ENCODE results near the gene SLC16A14. TPM values are rescaled to one million over a fixed set of nuclear protein-coding genes. Genes with fewer than 3 reads are reported as not detected.

The SLC16A14 gene
- total RNA-seq, 2 experiments from 2014 or later, result 0.63 to 0.89 TPM

DNA sequence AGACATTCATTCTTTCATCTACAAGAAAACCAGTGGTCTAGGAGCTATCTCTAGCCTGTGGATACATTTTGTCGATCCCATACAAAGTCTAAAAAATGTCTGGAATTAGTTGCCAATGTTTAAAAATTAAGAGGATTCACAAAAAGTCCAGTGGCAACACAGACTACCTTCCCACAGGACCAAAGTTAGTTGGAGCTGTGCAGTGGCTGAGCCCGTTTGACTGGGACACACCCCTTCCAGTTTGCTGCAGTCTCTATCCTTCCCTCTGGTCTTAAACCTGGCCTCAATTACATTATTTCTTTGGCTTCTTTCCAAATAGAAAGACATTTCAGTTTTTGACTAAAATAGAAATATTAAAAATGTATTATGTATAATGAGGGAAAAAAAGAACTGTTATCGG, 18.6 kb downstream of the SLC16A14 start:
- Histone ChIP-seq H3K9me3 (ENCODE audit: control insufficient read depth in 1 of 2, insufficient read depth in 1 of 2, low read length in 2 of 2) (no peaks in the 10 kb centered on the region), H3K27ac (ENCODE audit: low read depth in 1 of 2, low read length in 2 of 2) (no peak overlapping the region), H3K4me3 (ENCODE audit: low read length) (no peak overlapping the region), H3K36me3 (ENCODE audit: insufficient read depth, low read length) (no peaks in the 10 kb centered on the region), H3K4me1 (ENCODE audit: insufficient read depth, low read length) (no peaks in the 10 kb centered on the region), H3K27me3 (ENCODE audit: control insufficient read depth in 1 of 2, insufficient read depth in 2 of 2, low read length in 2 of 2) (no peaks in the 10 kb centered on the region)
- ChIA-PET POLR2A (no interaction called here), CTCF (interaction anchor here (0.6 to 4.2 kb wide), 2 partner anchors 12 to 18 kb away, joined by 3 to 15 read pairs; partner anchors contain the start of gene SLC16A14)
- H3K4me1 Mint-ChIP-seq (ENCODE audit: low read depth), result no peaks in the 10 kb centered on the region
- no peak overlapping the region for H3K4me3 Mint-ChIP-seq
- no peak overlapping the region for H3K27ac Mint-ChIP-seq
- no peaks in the 10 kb centered on the region for H3K27me3 Mint-ChIP-seq
- DNase-seq (no peak), ATAC-seq (ENCODE audit: poor library complexity) (no peak)
- TF ChIP-seq, protein P1, sequence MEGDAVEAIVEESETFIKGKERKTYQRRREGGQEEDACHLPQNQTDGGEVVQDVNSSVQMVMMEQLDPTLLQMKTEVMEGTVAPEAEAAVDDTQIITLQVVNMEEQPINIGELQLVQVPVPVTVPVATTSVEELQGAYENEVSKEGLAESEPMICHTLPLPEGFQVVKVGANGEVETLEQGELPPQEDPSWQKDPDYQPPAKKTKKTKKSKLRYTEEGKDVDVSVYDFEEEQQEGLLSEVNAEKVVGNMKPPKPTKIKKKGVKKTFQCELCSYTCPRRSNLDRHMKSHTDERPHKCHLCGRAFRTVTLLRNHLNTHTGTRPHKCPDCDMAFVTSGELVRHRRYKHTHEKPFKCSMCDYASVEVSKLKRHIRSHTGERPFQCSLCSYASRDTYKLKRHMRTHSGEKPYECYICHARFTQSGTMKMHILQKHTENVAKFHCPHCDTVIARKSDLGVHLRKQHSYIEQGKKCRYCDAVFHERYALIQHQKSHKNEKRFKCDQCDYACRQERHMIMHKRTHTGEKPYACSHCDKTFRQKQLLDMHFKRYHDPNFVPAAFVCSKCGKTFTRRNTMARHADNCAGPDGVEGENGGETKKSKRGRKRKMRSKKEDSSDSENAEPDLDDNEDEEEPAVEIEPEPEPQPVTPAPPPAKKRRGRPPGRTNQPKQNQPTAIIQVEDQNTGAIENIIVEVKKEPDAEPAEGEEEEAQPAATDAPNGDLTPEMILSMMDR (IDR thresholded peaks at IDR 0.05), result no peak
- intact Hi-C loops (cut with DNase I, micrococcal nuclease), result no loop called here
- no peaks in the 10 kb centered on the region for H3K9me3 Mint-ChIP-seq
- no peaks in the 10 kb centered on the region for H3K36me3 Mint-ChIP-seq (ENCODE audit: low read depth)

DNA sequence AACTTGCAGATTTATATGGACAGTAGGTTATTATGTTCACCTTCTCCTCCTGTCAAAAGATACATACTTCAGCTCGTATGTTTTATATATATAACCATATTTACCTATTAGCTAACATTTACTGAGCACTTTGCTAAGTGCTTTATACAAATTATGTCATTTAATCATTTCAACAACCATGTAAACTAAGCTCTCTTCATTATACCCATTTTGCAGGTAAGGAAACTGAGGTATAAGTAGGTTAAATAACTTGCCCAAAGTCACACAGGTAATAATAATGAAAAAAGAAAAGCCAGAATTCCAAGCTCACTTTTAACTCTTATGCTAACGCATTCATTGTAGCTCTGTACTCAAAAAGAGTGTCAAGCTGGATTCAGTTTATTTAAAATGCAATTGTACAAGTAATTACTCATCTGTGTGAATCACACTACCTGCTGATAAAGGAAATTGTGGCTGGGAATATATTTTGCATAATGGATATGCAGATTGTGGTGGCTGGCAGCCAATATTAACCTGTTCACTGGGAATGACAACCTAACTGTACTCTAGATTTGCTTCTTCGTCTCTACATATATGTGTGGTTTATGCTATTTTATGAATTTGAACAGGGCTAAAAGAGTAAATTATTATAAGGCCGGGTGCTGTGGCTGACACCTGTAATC, 20.6 kb downstream of the SLC16A14 start:
- Histone ChIP-seq H3K36me3 (ENCODE audit: insufficient read depth, low read length) (no peaks in the 10 kb centered on the region), H3K4me1 (ENCODE audit: insufficient read depth, low read length) (no peaks in the 10 kb centered on the region), H3K27ac (ENCODE audit: low read depth in 1 of 2, low read length in 2 of 2) (no peak overlapping the region), H3K4me3 (ENCODE audit: low read length) (no peak overlapping the region), H3K9me3 (ENCODE audit: control insufficient read depth in 1 of 2, insufficient read depth in 1 of 2, low read length in 2 of 2) (no peaks in the 10 kb centered on the region), H3K27me3 (ENCODE audit: control insufficient read depth in 1 of 2, insufficient read depth in 2 of 2, low read length in 2 of 2) (no peaks in the 10 kb centered on the region)
- Mint-ChIP-seq H3K9me3 (no peaks in the 10 kb centered on the region), H3K36me3 (ENCODE audit: low read depth) (no peaks in the 10 kb centered on the region), H3K4me1 (ENCODE audit: low read depth) (no peaks in the 10 kb centered on the region), H3K27ac (no peak overlapping the region), H3K4me3 (no peak overlapping the region), H3K27me3 (no peaks in the 10 kb centered on the region)
- ATAC-seq (ENCODE audit: poor library complexity) (no peak), DNase-seq (no peak)
- CTCF ChIA-PET, result interaction anchor here (4.2 kb wide), 1 partner anchor 20 kb away, joined by 15 read pairs; the partner anchor contains the start of gene SLC16A14
- POLR2A ChIA-PET, result interaction anchor here (0.6 kb wide), 1 partner anchor 20 kb away, joined by 3 read pairs; no protein-coding TSS in a partner anchor
- intact Hi-C loops (cut with DNase I, micrococcal nuclease), result no loop called here
- TF ChIP-seq, protein P1 (IDR thresholded peaks at IDR 0.05), result no peak

DNA sequence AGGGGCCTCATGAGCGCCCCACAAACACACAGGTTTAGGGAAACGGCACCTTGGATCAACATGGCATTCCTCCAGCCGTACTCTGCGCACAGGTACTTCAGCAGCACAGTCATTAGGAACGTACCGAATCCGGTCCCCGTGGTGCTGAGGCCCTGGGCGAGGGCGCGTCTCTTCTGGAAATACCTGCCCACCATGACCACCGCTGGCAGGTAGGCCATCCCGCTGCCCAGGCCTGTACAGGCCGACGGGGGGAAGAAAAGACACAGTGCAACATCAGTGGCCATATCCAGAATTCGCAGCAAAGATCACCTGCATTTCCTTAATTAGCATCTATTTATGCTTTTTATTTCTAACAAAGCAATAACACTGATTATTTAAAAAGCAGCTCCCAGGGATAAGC, 22.2 kb downstream of the SLC16A14 start:
- H3K4me3 Mint-ChIP-seq, result no peak overlapping the region
- H3K9me3 ChIP-seq (ENCODE audit: control insufficient read depth in 1 of 2, insufficient read depth in 1 of 2, low read length in 2 of 2), result no peaks in the 10 kb centered on the region
- no peaks in the 10 kb centered on the region for H3K9me3 Mint-ChIP-seq
- ChIA-PET CTCF (no interaction called here), POLR2A (no interaction called here)
- no peak overlapping the region for H3K4me3 ChIP-seq (ENCODE audit: low read length)
- DNase-seq (no peak), ATAC-seq (ENCODE audit: poor library complexity) (no peak)
- H3K36me3 Mint-ChIP-seq (ENCODE audit: low read depth), result no peaks in the 10 kb centered on the region
- H3K27ac ChIP-seq (ENCODE audit: low read depth in 1 of 2, low read length in 2 of 2), result no peak overlapping the region
- H3K27me3 Mint-ChIP-seq, result no peaks in the 10 kb centered on the region
- TF ChIP-seq, protein P1 (IDR thresholded peaks at IDR 0.05), result no peak
- H3K27me3 ChIP-seq (ENCODE audit: control insufficient read depth in 1 of 2, insufficient read depth in 2 of 2, low read length in 2 of 2), result no peaks in the 10 kb centered on the region
- no peaks in the 10 kb centered on the region for H3K4me1 Mint-ChIP-seq (ENCODE audit: low read depth)
- intact Hi-C loops (cut with DNase I, micrococcal nuclease), result no loop called here
- no peaks in the 10 kb centered on the region for H3K4me1 ChIP-seq (ENCODE audit: insufficient read depth, low read length)
- H3K27ac Mint-ChIP-seq, result no peak overlapping the region
- no peaks in the 10 kb centered on the region for H3K36me3 ChIP-seq (ENCODE audit: insufficient read depth, low read length)

All from CD4-positive, alpha-beta T cell (primary cell).